GM18511 (cell line): ENCODE data around the gene DDHD1.
A peak's percentile ranks its signal among the peaks of the same experiment; 100 is the strongest.
"Not testable (repeated sequence)": the region's sequence is repeated elsewhere in the genome, so short reads cannot be mapped to it uniquely, and the experiment has no call there.

Experiments
- ATAC-seq: cut with Tn5 transposase; IDR thresholded peaks from one replicate; pipeline ENCODE4 v1.9.1; 2021; ENCODE audit warnings: mild to moderate bottlenecking, moderate library complexity; ENCODE audit not compliant: unreplicated experiment

The DDHD1 gene

DNA sequence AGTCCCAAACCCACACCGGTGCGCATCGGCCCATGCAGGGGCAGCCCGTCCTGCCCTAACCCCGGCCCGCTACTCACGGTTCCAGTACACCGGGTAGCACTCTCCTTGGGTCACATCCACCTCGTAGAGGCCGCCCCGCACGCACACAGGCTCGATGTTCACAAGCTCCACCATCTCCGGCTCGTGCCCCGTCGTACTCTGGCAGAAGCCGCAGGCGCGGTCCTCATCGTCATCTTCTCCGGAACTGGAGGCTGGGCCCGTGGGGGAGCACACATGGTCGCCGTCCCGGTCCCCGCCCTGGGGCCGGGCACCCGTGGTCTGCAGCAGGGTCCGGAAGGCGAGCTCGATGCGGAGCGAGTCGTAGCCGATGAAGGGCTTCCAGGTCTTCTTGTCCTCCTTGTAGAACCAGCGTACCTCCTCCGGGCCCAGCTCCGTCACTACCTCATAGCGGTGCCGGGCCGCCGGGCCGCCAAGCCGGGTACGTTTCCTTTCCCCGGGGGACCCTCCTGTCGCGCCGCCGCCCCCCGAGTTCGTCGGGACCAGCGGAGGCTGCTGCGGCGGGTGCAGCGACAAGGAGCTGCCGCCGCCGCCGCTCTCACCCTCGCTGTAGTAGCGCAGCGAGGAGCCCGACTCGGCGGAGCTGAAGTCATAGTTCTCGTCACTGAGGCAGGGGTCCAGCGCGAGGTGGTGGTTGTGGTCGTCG is 788 bp downstream of the DDHD1 start:
- peak; percentile 25 for ATAC-seq

DNA sequence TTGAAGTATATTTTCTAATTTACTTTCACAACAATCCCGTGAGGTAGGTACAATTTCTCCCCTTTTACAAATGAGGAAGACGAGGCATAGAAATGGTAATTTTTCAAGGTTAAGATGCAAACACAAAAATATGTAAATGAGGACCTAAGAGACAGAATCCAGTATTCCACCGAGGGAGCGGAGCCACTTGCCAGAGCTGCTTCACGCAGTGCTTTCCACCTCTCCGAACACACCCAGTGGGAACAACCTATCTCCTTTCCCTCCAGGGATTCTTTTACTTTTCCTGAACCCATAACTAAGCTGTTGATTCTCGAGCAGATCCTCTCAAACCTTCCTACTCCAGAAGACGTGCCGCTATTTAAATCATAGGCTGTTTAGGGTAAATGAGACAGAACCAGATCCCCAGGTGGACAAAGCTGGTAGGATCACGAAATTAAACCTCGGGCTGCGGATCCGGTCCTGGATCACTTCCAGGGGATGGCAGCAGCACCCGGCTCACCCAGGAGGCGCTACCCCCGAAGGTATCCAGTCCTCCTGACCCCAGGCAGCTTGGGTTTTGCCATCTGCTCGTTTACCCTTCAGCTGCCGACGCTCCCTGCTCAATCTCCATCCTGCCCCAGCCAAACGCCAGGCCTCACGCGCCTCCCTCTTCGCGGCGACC is 1.5 kb downstream of the DDHD1 start:
- peak; percentile 3 for ATAC-seq

DNA sequence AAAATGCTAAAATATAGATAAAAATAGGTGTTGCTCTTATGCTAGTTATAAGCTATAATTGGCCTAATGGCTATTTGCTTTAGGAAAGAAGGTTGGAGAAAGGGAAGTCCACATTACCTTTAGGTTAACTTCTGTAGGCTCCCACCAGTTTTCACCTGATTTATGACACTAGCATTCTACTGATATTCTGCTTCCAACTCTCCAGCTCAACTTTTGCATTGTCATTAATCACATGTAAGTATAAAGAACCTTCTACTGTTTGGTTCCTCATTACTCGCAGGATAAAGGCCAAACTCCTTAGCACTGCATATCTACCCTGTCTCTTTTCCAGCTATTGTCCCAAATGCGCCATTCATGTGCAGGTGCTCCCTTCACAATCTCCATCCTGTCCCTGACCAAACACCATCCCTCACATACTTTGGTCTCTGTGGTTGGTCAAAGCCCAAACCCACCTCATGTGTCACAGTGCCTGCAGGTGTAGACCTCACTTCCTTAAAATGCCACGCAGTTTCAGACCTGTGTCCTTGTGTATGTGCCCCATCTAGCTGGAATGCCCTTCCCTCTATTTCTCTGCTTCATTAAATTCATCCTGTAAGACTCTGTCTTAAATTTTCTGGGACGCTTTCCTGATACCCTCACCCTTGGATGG is 3.3 kb downstream of the DDHD1 start:
- ATAC-seq, result no peak

DNA sequence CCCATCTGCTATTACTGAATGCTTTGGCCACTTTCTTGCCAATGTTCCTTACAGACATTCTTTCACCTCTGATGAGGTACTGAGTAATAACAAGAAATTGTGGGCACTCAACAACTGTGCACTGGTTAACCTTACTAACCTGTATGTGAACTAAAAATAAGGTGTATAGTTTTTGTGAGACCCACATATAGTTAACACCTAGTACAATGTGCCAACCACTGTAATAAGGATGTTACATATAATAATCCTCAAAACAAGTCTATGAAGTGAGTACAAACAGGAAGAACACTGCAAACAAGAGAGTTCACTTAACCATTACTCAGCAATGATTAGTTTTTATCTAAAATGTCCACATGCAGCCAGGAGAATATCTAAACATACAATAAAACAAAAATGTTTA is 4.5 kb downstream of the DDHD1 start:
- ATAC-seq, result no peak

DNA sequence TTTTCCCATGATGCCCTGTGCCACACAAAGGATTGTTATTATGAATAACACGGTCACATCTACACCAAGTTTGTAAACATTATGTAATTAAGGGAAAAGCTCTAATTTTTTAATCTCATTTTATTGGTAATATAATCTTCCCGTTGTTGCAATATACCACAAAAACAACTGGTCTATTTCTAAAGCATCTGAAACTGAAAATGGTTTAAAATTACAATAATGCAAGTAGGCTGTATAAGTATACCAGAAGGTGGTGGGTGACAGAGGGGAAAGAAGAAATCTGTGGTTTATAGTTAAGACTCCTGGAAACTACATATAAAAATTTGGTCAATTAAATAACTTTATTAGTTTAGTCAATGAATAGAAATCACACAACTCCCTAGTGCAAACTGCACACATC is 5.2 kb downstream of the DDHD1 start:
- no peak for ATAC-seq

DNA sequence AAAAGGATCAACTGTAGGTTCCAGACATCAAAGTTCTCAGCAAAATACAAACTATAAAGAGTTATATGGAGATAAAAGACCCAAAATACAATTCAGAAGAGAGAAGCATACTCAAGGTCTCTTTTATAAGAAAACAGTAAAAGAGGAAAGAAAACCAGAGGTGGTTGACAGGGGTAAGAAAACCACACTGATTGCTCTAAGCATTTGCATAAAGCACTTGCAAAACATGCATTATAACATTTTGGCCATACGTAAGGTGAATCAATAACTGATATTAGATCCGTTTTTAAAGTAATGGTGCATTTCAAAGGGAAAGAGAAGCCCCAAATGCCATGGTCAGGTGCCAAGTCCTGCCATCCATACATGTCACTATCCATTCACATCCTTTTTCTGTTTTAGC is 5.9 kb downstream of the DDHD1 start:
- ATAC-seq, result peak; percentile 42

DNA sequence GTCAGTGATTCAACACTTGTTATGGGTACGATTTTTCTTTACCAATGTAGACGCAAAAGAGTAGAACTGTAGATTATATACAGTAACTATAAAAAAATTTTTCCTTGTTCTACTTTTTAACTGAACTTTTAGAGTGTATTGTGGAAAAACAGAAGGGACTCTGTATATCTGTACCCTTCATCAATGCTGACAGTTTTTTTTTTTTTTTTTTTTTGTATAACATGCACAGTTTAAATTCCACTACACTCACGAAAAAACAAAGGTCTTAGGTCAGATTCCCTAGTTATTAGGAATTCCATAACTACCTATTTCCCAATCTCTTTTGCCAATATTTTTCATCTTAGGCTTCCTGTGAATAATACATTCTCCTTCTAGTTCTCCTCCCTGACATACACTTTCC is 6.4 kb downstream of the DDHD1 start:
- no peak for ATAC-seq

DNA sequence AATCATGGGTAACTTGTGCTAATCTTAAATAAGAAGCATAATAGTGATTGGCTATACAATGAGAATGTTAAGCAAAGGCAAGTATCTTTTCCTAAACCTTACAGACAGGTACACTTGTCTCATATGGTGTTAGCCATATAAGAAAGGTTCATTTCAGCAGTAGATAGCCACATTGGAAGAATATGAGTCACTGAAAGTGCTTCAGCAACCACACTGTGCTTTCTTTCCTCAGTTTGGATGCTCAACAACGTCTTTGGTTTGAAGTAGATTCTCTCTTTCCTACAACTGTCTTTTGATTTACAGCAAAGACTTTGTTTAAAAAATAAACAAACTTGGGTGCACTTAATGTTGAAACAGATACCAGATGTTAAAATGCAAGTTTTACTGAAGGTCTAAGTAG is 8.9 kb downstream of the DDHD1 start:
- ATAC-seq, result peak; percentile 72

DNA sequence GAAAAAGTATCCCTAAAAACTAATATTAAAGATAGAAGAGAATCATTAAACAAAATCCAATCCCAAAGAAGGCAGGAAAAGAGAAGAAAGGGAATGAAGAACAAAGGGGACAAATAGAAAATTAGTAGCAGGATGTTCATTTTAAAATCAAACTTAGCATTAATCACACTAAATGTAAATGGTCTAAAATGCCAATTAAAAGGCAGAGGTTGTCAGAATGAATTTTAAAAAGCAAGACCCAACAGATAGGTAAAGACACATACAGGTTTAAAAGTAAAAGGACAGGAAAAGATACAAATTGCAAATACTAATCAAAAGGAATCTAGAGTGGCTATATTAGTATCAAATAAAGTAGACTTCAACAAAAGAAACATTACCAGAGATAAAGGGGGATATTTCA is 12.5 kb downstream of the DDHD1 start:
- ATAC-seq, result no peak

DNA sequence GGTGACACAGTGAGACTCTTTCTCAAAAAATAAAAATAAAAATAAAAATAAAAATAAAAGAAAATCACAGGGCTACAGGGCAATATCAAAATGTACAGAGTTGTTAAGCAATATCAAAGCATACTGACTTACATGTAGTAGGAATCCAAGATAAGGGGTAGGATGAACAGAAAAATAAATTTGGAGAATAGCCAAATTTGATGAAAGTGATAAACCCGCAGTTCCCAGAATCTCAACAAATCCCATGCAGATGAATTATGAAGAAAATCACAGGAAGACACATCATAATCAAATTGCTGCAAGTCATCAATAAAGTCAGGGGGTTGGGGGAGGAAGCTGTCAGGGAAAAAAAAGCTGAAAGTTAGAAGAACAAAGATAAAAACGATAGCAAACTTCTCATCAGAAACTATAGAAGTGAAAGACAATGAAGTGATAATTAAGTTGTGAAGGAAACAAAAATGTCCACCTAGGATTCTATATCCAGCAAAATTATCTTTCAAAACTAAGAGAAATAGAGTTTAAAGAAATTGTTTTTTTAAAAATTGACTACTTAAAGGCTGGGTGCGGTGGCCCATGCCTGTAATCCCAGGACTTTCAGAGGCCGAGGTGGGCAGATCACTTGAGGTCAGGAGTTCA is 15.4 kb downstream of the DDHD1 start:
- no peak for ATAC-seq

DNA sequence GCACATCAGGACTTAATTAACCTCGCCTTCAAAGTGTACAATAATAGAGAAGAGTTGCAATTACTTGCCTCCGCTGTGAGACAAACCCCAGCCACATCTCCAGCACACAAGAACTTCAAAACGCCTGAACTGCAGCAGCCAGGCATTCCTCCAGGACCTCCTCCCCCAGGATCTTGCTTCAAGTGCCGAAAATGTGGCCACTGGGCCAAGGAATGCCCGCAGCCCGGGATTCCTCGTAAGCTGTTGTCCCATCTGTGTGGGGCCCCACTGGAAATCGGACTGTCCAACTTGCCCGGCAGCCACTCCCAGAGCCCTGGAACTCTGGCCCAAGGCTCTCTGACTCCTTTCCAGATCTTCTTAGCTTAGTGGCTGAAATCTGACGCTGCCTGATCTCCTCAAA is 22.6 kb downstream of the DDHD1 start:
- ATAC-seq, result not testable (repeated sequence)

DNA sequence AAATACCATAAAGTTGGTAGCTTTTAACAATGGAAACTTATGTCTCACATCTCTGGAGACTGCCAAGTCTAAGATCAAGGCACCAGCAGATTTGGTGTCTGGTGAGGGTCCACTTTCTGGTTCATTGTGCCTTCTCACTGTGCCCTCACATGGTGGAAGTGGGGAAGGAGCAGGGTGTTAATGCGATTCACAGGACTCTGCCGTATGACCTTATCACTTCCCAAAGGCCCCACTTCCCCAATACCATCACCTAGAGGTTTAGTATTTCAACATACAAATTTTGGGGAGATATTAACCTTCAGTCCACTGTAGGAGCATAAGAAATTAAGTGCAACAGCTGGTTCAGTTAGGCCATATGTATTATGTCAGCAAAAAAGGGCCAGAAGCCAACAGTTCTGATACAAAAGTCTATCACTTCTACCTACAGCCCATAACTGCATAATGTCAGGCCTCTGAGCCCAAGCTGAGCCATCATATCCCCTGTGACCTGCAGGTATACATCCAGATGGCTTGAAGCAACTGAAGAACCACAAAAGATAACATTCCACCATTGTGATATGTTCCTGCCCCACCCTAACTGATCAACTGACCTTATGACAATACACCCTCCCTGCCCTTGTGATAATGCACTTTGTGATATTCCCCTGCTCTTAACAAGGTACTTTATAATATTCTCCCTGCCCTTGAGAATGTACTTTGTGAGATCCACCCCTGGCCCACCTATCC is 24.7 kb downstream of the DDHD1 start:
- ATAC-seq, result no peak

DNA sequence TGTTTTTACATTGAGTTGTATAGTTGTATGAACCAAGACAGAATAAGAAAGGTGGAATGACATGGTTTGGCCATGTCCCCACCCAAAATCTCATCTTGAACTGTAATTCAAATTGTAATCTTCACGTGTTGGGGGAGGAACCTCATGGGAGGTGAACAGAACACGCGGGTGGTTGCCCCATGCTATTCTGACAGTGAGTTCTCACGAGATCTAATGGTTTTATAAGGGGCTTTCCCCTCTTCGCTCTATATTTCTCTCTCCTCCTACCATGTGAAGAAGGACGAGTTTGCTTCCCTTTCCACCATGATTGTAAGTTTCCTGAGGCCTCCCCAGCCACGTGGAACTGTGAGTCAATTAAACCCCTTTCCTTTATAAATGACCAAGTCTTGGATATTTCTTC is 25.3 kb downstream of the DDHD1 start:
- no peak for ATAC-seq

DNA sequence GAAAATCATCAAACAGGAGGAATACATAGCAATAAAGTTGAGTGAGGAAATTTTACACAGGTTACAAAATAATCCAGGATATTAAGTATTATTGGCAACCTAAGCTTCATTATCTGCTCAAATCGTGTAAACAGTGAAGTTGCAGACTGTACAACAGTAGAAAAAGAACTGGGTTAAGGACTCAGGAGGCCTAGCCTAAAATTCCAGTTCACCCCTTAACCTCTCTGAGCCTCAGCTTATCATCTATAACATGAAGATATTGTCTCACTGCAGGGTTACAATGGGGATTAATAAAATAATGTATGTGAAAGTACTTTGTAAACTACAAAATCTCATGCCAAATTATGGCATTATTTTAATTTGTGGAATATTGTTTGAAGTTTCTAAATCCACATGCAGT is 26.0 kb downstream of the DDHD1 start:
- no peak for ATAC-seq

DNA sequence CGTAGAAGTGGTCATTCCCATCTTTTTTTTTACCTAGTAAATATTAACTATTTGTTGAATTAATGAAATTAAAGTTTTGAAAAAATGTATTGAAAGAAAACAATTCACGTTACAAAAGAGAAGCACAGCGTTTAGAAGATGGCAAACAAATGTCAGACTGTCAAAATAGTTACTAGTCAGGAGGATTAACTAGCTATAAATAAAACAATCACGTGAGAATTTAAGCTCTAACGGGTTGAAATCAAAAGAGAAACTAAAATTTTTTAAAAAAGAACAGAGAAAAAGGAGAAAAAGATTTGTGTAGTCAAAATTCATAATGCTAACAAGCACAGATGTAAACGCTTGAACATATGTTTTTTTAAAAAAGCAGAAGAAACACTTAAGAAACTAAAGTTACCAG is 26.4 kb downstream of the DDHD1 start:
- no peak for ATAC-seq

DNA sequence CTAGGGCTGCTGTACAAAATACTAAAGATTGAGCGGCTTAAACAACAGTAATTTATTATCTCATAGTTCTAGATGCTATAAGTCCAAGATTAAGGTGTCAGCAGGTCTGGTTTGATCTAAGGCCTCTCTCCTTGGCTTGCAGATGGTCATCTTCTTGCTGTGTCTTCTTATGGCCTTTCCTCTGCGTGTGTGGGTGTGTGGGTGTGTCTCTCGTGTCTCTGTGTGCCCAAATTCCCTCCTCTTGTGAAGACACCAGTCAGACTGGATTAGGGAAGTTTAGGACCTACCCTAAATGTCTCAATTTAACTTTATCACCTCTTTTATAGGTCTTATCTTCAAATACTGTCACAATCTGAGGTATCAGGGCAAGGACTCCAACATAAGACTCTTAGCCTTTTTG is 28.3 kb downstream of the DDHD1 start:
- no peak for ATAC-seq

DNA sequence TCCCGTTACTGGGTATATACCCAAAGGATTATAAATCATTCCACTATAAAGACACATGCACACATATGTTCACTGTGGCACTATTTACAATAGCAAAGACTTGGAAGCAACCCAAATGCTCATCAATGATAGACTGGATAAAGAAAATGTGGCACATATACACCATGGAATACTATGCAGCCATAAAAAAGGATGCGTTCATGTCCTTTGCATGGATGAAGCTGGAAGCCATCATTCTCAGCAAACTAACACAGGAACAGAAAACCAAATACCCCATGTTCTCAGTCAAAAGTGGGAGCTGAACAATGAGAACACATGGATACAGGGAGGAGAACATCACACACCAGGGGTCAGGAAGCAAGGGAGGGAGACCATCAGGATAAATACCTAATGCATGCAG is 31.7 kb downstream of the DDHD1 start:
- ATAC-seq, result not testable (repeated sequence)

DNA sequence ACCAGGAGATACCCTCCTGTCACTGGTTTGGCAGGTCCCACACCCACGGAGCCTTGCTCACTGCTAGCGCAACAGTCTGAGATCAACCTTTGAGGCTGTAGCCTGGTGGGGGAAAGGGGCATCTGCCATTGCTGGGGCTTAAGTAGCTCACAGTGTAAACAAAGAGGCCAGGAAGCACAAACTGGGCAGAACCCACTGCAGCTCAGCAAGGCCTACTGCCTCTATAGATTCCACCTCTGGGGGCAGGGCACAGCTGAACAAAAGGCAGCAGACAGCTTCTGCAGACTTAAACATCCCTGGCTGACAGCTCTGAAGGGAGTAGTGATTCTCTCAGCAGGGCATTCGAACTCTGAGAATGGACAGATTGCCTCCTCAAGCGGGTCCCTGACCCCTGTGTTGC is 35.6 kb downstream of the DDHD1 start:
- not testable (repeated sequence) for ATAC-seq

DNA sequence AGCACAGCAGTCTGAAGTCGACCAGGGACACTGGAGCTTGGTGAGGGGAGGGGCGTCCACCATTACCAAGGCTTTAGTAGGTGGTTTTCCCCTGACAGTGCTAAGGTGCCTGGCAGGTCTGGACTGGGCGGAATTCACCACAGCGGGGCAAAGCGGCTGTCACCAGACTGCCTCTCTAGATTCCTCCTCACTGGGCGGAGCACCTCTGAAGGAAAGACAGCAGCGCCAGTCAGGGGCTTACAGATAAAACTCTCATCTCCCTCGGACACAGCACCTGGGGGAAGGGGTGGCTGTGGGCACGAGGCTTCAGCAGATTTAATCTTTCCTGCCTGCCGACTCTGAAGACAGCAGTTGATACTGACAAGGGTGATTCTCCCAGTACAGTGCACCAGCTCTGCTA is 39.1 kb downstream of the DDHD1 start:
- ATAC-seq, result no peak

DNA sequence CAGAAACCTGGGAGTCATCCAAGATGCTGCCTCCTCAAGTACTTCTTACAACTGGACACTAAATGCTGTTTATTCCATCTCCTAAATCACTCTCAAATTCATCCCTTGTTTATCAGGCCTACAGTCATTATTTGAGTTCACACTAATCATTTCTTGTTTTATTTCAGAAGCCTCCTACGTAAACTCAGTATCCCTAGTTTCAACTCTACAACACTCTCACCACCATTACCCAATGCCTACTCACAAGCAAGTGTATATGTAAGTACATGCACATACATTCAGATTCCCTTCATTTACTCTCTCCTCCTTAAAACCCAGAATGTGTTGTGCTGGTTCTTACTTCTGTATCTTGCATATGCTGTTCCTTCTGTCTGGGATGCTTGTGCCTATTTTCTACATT is 43.0 kb downstream of the DDHD1 start:
- no peak for ATAC-seq
